Measurements from ENCODE around the gene NUDT17.

NUDT17 gene

GRCh38 chr1:145858901-145859490 lies 13.6 kb downstream of the NUDT17 start, which contains the start of gene PIAS3:
Gene PIAS3 (minus strand): TSS chr1:145859081. CDS start chr1:145858990, 91 bp downstream.
- TF ChIP-seq, protein P1, sequence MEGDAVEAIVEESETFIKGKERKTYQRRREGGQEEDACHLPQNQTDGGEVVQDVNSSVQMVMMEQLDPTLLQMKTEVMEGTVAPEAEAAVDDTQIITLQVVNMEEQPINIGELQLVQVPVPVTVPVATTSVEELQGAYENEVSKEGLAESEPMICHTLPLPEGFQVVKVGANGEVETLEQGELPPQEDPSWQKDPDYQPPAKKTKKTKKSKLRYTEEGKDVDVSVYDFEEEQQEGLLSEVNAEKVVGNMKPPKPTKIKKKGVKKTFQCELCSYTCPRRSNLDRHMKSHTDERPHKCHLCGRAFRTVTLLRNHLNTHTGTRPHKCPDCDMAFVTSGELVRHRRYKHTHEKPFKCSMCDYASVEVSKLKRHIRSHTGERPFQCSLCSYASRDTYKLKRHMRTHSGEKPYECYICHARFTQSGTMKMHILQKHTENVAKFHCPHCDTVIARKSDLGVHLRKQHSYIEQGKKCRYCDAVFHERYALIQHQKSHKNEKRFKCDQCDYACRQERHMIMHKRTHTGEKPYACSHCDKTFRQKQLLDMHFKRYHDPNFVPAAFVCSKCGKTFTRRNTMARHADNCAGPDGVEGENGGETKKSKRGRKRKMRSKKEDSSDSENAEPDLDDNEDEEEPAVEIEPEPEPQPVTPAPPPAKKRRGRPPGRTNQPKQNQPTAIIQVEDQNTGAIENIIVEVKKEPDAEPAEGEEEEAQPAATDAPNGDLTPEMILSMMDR (IDR thresholded peaks at IDR 0.05; ENCODE audit: control extremely low read depth, extremely low read depth, low read depth, missing control alignments): no peak
- CTCF ChIA-PET: interaction anchor here (0.9 to 12.5 kb wide), 19 partner anchors 10 to 173 kb away, joined by 3 to 248 read pairs (median 6); partner anchors contain the start of genes ANKRD34A, NUDT17, POLR3C and POLR3GL
- POLR2A ChIA-PET: interaction anchor here (0.6 to 3.0 kb wide), 16 partner anchors 8 to 180 kb away, joined by 3 to 16 read pairs (median 4); partner anchors contain the start of genes LIX1L, NUDT17 and RBM8A

GRCh38 chr1:145859491-145860023 lies 14.1 kb downstream of the NUDT17 start:
- TF ChIP-seq, protein P1 (IDR thresholded peaks at IDR 0.05; ENCODE audit: control extremely low read depth, extremely low read depth, low read depth, missing control alignments): no peak
- ChIA-PET POLR2A (interaction anchor here (0.6 to 2.1 kb wide), 12 partner anchors 8 to 180 kb away, joined by 3 to 16 read pairs (median 4); partner anchors contain the start of gene RBM8A), CTCF (interaction anchor here (0.9 to 12.5 kb wide), 18 partner anchors 9 to 172 kb away, joined by 3 to 248 read pairs (median 7); partner anchors contain the start of genes ANKRD34A, NUDT17 and POLR3GL)
- peak; percentile 92 for DNase-seq (ENCODE audit: extremely low spot score)

More at GRCh38 chr1:145858901-145859490, 13.6 kb downstream of the NUDT17 start, which contains the start of gene PIAS3:
- peak; percentile 97 for DNase-seq (ENCODE audit: extremely low spot score)

DNA sequence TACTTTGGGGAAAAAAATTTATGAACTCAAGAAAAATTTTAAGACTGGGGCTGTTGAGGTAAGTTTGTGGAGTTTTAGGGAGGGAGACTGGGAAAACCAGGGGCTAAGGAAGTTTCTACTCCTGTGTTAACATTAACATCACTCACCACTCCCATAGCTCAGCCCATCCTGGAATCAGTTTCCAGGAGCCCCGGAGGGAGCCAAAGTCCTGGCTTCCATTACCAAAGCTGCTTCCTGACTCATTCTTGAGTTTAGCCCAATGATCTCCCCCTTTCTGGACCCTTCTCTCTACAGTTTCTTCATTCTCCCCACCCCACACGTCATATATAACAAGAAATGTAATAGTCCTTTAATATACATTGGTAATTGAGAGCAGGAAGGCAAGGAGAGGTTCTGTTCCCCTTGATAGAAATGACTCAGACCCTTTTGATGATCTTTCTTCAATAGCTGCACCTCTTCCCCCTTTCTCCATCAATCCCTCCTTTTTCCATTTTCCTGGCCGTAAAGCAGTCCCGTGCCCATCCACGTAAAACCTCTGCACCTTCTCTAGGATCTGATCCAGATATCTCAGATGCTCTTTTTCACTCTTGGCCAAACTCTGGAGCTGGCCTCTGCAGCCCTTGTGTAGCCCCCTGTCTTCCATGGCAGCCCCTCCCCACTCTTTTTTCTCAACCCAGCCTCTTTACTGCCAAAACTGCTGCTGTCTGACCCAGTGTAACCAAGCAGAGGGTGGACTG lies 18.0 kb downstream of the NUDT17 start:
- DNase-seq (ENCODE audit: extremely low spot score): no peak
- ChIA-PET CTCF (interaction anchor here (0.6 to 12.5 kb wide), 7 partner anchors 10 to 149 kb away, joined by 3 to 248 read pairs (median 5); partner anchors contain the start of gene NUDT17), POLR2A (no interaction called here)
- TF ChIP-seq, protein P1 (IDR thresholded peaks at IDR 0.05; ENCODE audit: control extremely low read depth, extremely low read depth, low read depth, missing control alignments): no peak

GRCh38 chr1:145868232-145868631 lies 22.8 kb downstream of the NUDT17 start:
- TF ChIP-seq, protein P1 (IDR thresholded peaks at IDR 0.05; ENCODE audit: control extremely low read depth, extremely low read depth, low read depth, missing control alignments): no peak
- no peak for DNase-seq (ENCODE audit: extremely low spot score)
- POLR2A ChIA-PET: no interaction called here
- CTCF ChIA-PET: interaction anchor here (1.1 to 2.3 kb wide), 5 partner anchors 9 to 24 kb away, joined by 3 to 12 read pairs (median 7); partner anchors contain the start of genes ANKRD35, NUDT17 and PIAS3

GRCh38 chr1:145871994-145872924 lies 26.8 kb downstream of the NUDT17 start:
- ChIA-PET CTCF (interaction anchor here (0.6 to 4.8 kb wide), 13 partner anchors 7 to 108 kb away, joined by 3 to 32 read pairs (median 6); partner anchors contain the start of genes NUDT17 and PIAS3), POLR2A (interaction anchor here (0.5 to 1.2 kb wide), 2 partner anchors 13 to 57 kb away, joined by 3 to 9 read pairs; partner anchors contain the start of gene PIAS3)
- DNase-seq (ENCODE audit: extremely low spot score): peak; percentile 65
- TF ChIP-seq, protein P1 (IDR thresholded peaks at IDR 0.05; ENCODE audit: control extremely low read depth, extremely low read depth, low read depth, missing control alignments): no peak
